Right cardiac atrium (tissue), 5 donors: ENCODE measurements around the gene IZUMO2. TPM values are rescaled to one million over a fixed set of nuclear protein-coding genes. Genes with fewer than 3 reads are reported as not detected.

Experiments
- ATAC-seq, 2 donors: fragments of 200-7000 bp; cut with Tn5 transposase; one replicate each; pipeline versions ENCODE4 v1.8.0 to v1.9.1; 2020; ENCODE audit warnings: moderate library complexity in 2 of 2, mild to moderate bottlenecking in 1 of 2
- DNase-seq, 3 donors: peaks; one replicate each; pipeline ENCODE4 v3.0.0-alpha.2; 2020
- H3K27ac ChIP-seq: one replicate; pipeline ENCODE4 v1.5.1; 2013; ENCODE audit warnings: mild to moderate bottlenecking, low read length, control low read depth, moderate library complexity
- H3K27me3 ChIP-seq: one replicate; pipeline ENCODE4 v1.6.1; 2013; ENCODE audit not compliant: control insufficient read depth, insufficient read depth
- H3K4me1 ChIP-seq: one replicate; pipeline ENCODE4 v1.6.1; 2013; ENCODE audit warnings: low read length; ENCODE audit not compliant: control insufficient read depth, insufficient read depth
- H3K4me3 ChIP-seq: one replicate; pipeline ENCODE4 v1.5.1; 2013; ENCODE audit warnings: low read length, control low read depth
- H3K9me3 ChIP-seq: one replicate; pipeline ENCODE4 v1.6.1; 2013; ENCODE audit warnings: low read length; ENCODE audit not compliant: control insufficient read depth
- WGBS: extraction: QIAGEN DNeasy Blood & Tissue Kit; methylation state at CpG from one replicate; pipeline ENCODE4 v1.1.7; 2013; 5-methylcytosine and 5-hydroxymethylcytosine counted together
- intact Hi-C, 4 donors: fragments of 100-400 bp; cut with DNase I; formaldehyde crosslinking; loops; one replicate each; pipeline versions ENCODE4 v1.11.0 to v1.14.0; 2022 to 2023
- polyA plus RNA-seq: library from polyadenylated mRNA; stranded (reverse); fragments of 200-250 nt; gene quantifications from one replicate; pipeline ENCODE4 v1.2.3, GENCODE V29; 2013
- total RNA-seq, 4 donors: library from RNA; stranded (reverse); fragmentation: NEBNext Ultra II Directional; extraction: Animal tissue kit (Norgen Biotek cat#: 25700); gene quantifications; one replicate each; pipeline ENCODE4 v1.2.1, GENCODE V29; 2021
- donor health status: healthy with polysubstance abuse.
- donor health status: DM: no; HTN: yes; CAD: no.
- donor health status: DM: no; HTN: no; CAD: no.
- donor health status: DM: no; HTN: yes; CAD: no; lungs with severe emphysema.
- donor health status: DM: yes; HTN: yes; CAD: no.

IZUMO2 gene
- total and polyA plus RNA-seq, 5 donors, result not detected

DNA sequence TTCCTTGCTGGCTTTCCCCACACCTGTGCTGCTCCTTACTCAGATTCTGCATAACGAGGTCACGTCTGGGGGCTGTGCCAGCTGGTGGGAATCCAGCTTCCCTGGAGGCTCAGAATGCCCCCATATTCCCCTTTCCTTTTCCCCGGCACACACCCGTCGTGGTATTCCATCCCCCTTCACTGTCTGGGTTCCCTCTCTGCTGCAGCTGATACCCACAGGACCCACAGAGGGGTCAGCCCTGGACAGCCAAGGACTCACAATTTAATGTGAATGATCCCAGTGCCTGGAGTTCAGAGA lies 36.1 kb upstream of the IZUMO2 start:
- H3K4me1 ChIP-seq, result no peaks in the 10 kb centered on the region
- intact Hi-C loops, result no loop called here
- peak overlapping the region; percentile 88 for H3K27ac ChIP-seq
- no peaks in the 10 kb centered on the region for H3K27me3 ChIP-seq
- ATAC-seq (no peak), DNase-seq (no peak)
- no peaks in the 10 kb centered on the region for H3K9me3 ChIP-seq
- no peak overlapping the region for H3K4me3 ChIP-seq
- WGBS, result 6% methylated on average over 5 of the region's 5 CpGs

DNA sequence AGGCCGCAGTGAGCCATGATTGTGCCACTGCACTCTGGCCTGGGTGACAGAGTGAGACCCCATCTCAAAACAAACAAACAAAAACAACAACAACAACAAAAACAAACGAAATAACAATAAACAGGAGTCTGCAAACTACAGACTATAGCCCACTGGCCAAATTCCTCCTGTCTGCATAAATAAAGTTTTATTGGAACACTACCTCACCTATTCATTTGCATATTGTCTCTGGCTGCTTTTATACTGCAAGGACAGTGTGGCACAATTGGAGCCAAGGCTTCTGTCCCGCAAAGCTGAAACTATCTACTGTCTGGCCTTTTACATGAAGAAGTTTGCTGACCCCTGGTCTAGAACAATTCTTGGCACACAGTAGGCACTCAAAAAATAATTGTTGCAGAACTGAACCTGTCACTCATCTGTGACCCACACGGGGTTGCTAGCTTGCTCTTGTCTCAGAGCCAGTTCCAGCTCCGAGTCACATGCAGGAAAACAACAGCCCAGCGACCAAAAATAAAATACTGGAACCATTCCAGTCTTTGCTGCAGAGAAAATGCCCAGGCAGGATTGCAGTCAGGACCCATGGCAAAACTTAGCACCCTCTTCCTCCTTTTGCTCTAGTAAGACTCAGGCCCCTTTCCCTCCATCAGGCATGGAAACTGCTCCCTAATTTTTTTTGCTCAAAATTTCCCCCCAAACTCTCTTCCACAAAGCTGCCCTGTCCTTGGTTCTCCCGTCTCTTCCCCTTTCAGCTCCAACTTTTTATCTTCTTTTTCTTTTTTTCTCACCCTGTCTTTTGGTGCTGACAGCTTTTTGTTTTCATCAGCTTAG lies 35.6 kb upstream of the IZUMO2 start:
- Histone ChIP-seq H3K4me3 (no peak overlapping the region), H3K27ac (peak overlapping the region; percentile 92), H3K4me1 (no peaks in the 10 kb centered on the region), H3K9me3 (no peaks in the 10 kb centered on the region), H3K27me3 (no peaks in the 10 kb centered on the region)
- intact Hi-C loops, result no loop called here
- DNase-seq (no peak), ATAC-seq (peak in 1 of 2 donors; percentile 41)
- 29% methylated on average over 7 of the region's 7 CpGs for WGBS

DNA sequence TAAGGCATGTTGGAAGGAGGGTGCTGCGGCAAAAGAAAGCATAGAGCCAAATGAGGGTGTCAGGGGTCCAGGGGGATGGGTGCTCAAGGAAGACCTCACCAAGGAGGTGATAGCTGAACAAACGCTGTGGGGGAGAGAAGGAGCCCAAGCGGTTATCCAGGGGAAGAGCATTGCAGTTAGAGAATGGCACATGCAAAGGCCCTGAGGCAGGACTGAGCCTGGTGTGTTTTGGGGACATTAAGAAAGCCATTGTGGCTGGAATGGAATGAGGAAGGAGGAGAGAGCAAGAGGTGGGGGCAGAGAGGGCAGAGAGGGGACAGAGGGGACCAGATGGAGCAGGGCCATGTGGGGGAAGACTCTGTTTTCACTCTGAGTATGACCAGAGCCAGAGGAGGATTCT lies 34.3 kb upstream of the IZUMO2 start:
- DNase-seq, result no peak
- H3K27ac ChIP-seq, result no peak overlapping the region
- no peaks in the 10 kb centered on the region for H3K27me3 ChIP-seq
- no peak overlapping the region for H3K4me3 ChIP-seq
- H3K9me3 ChIP-seq, result no peaks in the 10 kb centered on the region
- WGBS, result 78% methylated on average over 3 of the region's 3 CpGs
- no peaks in the 10 kb centered on the region for H3K4me1 ChIP-seq
- ATAC-seq, result no peak
- intact Hi-C loops, result no loop called here

DNA sequence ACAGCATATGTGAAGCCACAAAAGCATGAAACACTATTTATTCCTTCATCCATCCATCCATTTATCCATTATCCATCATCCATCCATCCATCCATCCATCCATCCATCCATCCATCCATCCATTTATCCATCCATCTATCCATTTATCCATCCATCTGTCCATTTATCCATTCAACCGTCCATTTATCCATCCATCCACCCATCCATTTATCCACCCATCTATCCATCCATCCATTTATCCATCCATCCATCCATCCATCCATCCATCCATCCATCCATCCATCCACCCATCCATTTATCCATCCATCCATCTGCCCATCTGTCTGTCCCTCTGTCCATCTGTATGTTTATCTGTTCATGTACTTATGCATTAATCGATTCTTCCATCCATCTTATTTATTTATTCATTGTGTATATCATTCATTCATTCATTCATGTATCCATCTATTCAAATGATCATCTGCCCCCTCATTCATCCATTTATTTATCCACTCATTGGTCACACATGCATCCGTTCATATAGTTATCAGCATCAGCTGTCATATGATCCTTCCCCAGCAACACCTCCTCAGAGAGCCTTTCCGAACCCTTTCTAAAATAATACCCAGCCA lies 33.3 kb upstream of the IZUMO2 start:
- no peak for ATAC-seq
- intact Hi-C loops, result no loop called here
- Histone ChIP-seq H3K27me3 (no peaks in the 10 kb centered on the region), H3K9me3 (no peaks in the 10 kb centered on the region), H3K27ac (no peak overlapping the region), H3K4me1 (no peaks in the 10 kb centered on the region), H3K4me3 (no peak overlapping the region)
- 63% methylated on average over 4 of the region's 4 CpGs for WGBS
- DNase-seq, result no peak

DNA sequence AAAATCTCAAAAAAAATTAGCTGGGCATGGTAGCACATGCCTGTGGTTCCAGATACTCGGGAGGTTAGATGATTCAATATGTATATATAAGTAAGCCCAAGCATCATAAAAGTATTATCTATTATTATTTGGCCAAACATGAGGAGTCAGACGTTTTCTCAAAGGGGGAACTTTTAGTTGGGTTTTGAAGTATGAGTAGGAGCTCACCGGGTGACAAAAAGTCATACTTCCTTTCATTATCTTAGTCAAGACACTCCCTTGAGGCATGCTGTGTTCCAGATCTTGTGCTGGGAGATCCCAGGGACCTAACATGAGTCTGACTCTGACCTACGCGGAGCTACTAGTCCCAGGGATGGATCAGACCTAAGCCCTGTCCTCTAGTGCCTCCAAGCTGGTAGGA lies 32.1 kb upstream of the IZUMO2 start:
- WGBS, result 74% methylated on average over 5 of the region's 5 CpGs
- Histone ChIP-seq H3K4me3 (no peak overlapping the region), H3K27ac (no peak overlapping the region), H3K27me3 (no peaks in the 10 kb centered on the region), H3K4me1 (no peaks in the 10 kb centered on the region), H3K9me3 (no peaks in the 10 kb centered on the region)
- DNase-seq (no peak), ATAC-seq (no peak)
- intact Hi-C loops, result no loop called here

DNA sequence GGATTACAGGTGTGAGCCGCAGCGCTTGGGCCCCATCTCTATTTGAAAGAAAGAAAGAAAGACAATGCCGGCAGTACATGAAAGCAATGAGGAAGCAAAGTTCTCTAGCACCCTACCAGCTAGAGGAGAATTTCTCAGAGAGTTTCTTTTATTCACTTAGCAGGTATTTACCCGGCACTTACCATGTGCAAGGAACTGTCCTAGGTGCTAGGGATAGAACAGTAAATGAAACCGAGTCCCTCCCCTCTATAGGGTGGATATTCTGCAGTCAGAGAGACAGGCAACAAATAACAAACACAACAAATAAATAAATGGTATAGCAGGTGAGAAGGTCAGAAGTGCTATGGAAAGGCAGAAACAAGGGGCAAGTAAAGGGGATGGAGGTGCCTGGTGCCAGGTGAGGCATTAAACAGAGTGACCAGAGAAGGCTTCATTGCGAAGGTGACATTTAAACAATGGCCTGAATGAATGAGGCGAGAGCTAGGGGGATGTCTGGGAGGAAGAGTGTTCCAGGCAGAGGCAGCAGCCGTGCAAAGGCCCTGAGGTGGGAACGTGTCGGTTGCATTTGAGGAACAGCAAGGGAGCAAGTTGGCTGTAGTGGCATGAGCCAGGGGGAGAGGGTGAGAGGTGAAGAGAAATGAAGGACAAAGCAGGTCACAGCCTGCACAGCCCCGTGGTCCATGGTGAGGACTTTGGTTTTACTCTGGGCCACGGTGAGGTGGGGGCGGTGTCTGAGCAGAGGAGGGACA lies 29.6 kb upstream of the IZUMO2 start:
- DNase-seq, result no peak
- WGBS, result 69% methylated on average over 13 of the region's 13 CpGs
- intact Hi-C loops, result no loop called here
- Histone ChIP-seq H3K9me3 (no peaks in the 10 kb centered on the region), H3K27me3 (no peaks in the 10 kb centered on the region), H3K4me1 (no peaks in the 10 kb centered on the region), H3K4me3 (no peak overlapping the region), H3K27ac (no peak overlapping the region)
- peak in 1 of 2 donors; percentile 23 for ATAC-seq

DNA sequence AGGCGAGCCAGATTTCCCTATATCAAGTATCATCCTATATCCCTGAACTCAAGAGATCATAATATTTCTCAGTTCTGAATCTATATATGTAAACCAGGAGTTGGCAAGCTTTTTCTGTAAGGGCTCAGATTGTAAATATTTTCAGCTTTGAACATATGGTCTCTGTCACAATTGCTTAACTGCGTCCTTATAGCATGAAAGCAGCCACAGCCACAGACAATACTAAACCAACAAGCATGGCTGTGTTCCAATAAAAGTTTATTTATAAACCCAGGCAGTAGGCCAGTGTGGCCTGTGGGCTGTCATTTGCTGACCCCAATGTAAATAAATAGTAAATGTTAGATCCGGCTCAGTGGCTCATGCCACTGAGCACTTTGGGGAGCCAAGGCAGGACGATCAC lies 28.1 kb upstream of the IZUMO2 start:
- DNase-seq (no peak), ATAC-seq (no peak)
- peak overlapping the region; percentile 4 for H3K27ac ChIP-seq
- WGBS, result 37% methylated on average over 4 of the region's 4 CpGs
- no peak overlapping the region for H3K4me3 ChIP-seq
- H3K4me1 ChIP-seq, result no peaks in the 10 kb centered on the region
- no peaks in the 10 kb centered on the region for H3K9me3 ChIP-seq
- no peaks in the 10 kb centered on the region for H3K27me3 ChIP-seq
- intact Hi-C loops, result no loop called here

DNA sequence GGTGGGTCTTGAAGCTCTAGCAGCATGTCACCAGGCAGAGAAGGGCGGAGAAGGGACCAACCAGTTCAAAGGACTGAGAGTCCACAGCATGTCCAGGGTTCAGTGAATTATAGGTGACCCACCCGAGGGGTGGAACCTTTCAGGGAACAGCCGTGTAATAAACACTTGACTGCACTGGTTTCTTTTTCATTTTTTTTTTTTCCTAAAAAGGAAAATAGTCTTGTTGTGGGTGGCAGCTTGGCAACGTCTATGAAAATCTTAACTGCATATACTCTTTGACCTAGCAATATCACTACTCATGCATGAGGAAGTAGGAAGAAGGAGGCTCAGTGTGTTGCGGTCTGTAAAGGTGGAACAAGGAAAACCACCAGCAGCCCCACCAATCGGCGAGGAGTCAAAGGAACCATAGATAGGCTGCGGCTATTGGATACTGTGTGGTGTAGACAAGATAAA lies 27.4 kb upstream of the IZUMO2 start:
- no peaks in the 10 kb centered on the region for H3K27me3 ChIP-seq
- no peaks in the 10 kb centered on the region for H3K9me3 ChIP-seq
- 70% methylated on average over 8 of the region's 8 CpGs for WGBS
- DNase-seq, result no peak
- H3K4me1 ChIP-seq, result no peaks in the 10 kb centered on the region
- peak in 1 of 2 donors; percentile 19 for ATAC-seq
- intact Hi-C loops, result no loop called here
- no peak overlapping the region for H3K4me3 ChIP-seq
- H3K27ac ChIP-seq, result no peak overlapping the region

DNA sequence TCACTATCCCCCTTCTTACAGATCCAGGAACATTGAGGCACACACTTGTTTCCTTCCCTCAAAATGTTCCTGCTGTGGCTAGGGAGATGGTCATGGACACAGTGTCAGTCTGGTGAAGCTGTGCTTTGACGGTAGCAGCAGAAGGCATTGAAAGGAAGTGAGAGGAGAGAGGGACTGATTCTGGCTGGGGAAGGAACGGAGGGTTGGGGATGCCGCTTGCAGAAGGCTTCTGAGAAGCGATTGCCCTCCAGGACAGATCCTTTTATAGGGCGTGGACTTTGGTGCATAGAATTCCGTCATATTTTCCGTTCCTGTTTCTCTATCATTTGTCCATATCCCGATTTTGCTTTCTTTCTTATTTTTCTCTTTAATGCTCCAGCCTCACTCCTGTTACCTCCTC lies 26.2 kb upstream of the IZUMO2 start:
- Histone ChIP-seq H3K9me3 (no peaks in the 10 kb centered on the region), H3K4me1 (no peaks in the 10 kb centered on the region), H3K27ac (no peak overlapping the region), H3K27me3 (no peaks in the 10 kb centered on the region), H3K4me3 (no peak overlapping the region)
- ATAC-seq (no peak), DNase-seq (no peak)
- WGBS, result 68% methylated on average over 8 of the region's 8 CpGs
- intact Hi-C loops, result no loop called here

DNA sequence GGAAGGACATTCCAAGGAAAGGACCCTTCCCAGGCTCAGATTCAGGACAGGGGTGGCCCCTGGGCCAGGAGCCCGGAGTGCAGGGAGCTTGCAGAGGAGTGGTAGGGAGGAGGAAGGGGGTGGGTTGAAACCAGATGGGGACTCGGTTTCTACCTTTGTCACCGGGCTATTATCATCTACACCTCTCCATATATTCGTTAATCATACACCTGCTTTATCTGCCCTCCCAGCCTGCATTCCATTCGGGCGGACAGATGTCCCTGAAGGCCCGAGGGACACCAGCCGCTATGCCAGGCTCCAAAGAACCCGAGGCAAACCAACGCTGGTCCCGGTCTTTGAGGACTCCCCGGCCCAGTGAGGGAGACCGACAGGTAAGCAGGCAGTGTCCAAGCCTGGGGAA lies 24.9 kb upstream of the IZUMO2 start:
- 83% methylated on average over 13 of the region's 13 CpGs for WGBS
- DNase-seq (no peak), ATAC-seq (no peak)
- H3K4me3 ChIP-seq, result no peak overlapping the region
- H3K27ac ChIP-seq, result no peak overlapping the region
- intact Hi-C loops, result no loop called here
- H3K4me1 ChIP-seq, result no peaks in the 10 kb centered on the region
- H3K9me3 ChIP-seq, result no peaks in the 10 kb centered on the region
- H3K27me3 ChIP-seq, result no peaks in the 10 kb centered on the region

DNA sequence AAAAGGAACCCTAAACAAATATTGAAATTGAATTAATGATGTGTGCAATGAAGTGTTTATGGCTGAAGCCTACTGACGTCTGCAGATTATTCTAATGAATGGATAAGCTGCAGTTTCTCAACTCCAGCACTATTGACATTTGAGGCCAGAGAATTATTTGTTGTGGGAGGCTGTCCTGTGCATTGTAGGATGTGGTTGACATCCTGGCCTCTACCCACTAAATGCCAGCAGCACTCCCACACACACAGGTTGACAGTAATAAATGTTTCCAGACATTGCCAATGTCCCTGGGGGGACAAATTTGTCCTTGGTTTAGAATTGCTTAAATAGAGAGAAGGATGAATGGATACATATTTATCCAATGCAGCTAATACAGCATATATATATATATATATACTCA lies 21.1 kb upstream of the IZUMO2 start:
- H3K4me1 ChIP-seq, result no peaks in the 10 kb centered on the region
- H3K4me3 ChIP-seq, result no peak overlapping the region
- H3K9me3 ChIP-seq, result no peaks in the 10 kb centered on the region
- no peak for DNase-seq
- no peak for ATAC-seq
- H3K27me3 ChIP-seq, result no peaks in the 10 kb centered on the region
- intact Hi-C loops, result no loop called here
- 31% methylated on average over 1 of the region's 1 CpG for WGBS
- H3K27ac ChIP-seq, result no peak overlapping the region
